OCI-LY3 (cell line): ENCODE measurements around the gene PHACTR2.

Source experiments
- EZH2phosphoT487 ChIP-seq: fragments of 200-600 bp; shearing (Covaris generic); IDR thresholded peaks from 2 replicates; pipeline ENCODE4 v1.6.1; 2018; ENCODE audit warnings: antibody characterized with exemption, mixed run types, low read depth
- TF ChIP-seq, protein P1 (sequence below): fragments of 200-600, 300-600 bp; sonication (generic); IDR thresholded peaks from 2 replicates; pipeline ENCODE4 v1.5.1; 2014; ENCODE audit warnings: antibody characterized with exemption, low read length, low read depth

GRCh38 chr6:143845033-143845432 is 167.3 kb downstream of the PHACTR2 start:
- TF ChIP-seq, protein P1, sequence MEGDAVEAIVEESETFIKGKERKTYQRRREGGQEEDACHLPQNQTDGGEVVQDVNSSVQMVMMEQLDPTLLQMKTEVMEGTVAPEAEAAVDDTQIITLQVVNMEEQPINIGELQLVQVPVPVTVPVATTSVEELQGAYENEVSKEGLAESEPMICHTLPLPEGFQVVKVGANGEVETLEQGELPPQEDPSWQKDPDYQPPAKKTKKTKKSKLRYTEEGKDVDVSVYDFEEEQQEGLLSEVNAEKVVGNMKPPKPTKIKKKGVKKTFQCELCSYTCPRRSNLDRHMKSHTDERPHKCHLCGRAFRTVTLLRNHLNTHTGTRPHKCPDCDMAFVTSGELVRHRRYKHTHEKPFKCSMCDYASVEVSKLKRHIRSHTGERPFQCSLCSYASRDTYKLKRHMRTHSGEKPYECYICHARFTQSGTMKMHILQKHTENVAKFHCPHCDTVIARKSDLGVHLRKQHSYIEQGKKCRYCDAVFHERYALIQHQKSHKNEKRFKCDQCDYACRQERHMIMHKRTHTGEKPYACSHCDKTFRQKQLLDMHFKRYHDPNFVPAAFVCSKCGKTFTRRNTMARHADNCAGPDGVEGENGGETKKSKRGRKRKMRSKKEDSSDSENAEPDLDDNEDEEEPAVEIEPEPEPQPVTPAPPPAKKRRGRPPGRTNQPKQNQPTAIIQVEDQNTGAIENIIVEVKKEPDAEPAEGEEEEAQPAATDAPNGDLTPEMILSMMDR, result no peak
- TF ChIP-seq EZH2phosphoT487, result no peak
